Lower leg skin (tissue), 4 donors: ENCODE results near the gene EDEM3. TPM values are rescaled to one million over a fixed set of nuclear protein-coding genes. Genes with fewer than 3 reads are reported as not detected.
"Not testable (repeated sequence)": the region's sequence is repeated elsewhere in the genome, so short reads cannot be mapped to it uniquely, and the experiment has no call there.

Source experiments
- DNase-seq, 2 donors: peaks; one replicate each; pipeline ENCODE4 v3.0.0-alpha.2; 2019; ENCODE audit warnings: low spot score in 2 of 2
- H3K4me3 ChIP-seq: fragments of 200-600 bp; sonication (generic); 2 replicates; pipeline ENCODE4 v1.5.1; 2017; ENCODE audit warnings: mild to moderate bottlenecking, low read depth; ENCODE audit not compliant: poor library complexity, severe bottlenecking
- CTCF ChIP-seq, 3 donors: fragments of 450-650 bp; IDR thresholded peaks; one replicate each; pipeline ENCODE4 v1.5.1; 2016; ENCODE audit warnings: antibody characterized with exemption in 3 of 3, mild to moderate bottlenecking in 3 of 3, moderate library complexity in 2 of 3
- POLR2A ChIP-seq, 2 donors: fragments of 450-650 bp; IDR thresholded peaks; one replicate each; pipeline ENCODE4 v1.6.1; 2016 to 2017; ENCODE audit warnings: antibody characterized with exemption in 2 of 2, mild to moderate bottlenecking in 1 of 2, moderate library complexity in 1 of 2
- WGBS, 2 donors: methylation state at CpG; one replicate each; pipeline ENCODE4 v1.1.5; 2018; 5-methylcytosine and 5-hydroxymethylcytosine counted together
- intact Hi-C: fragments of 100-400 bp; cut with DNase I; formaldehyde crosslinking; loops from one replicate; pipeline ENCODE4 v1.15.0; 2023; ENCODE audit warnings: low total_unique reads
- total RNA-seq, 4 donors: library from RNA; depleted of rRNA; stranded (reverse); fragments of >200 nt; gene quantifications; one replicate each; pipeline ENCODE4 v1.1.0, GENCODE V29; 2016

EDEM3 gene
- total RNA-seq, 4 donors from 2014 or later, result 15.1 to 26.5 (median 18.2) TPM

- H3K4me3 ChIP-seq, result no peak overlapping the region
- TF ChIP-seq CTCF (IDR thresholded peaks at IDR 0.05) (no peak), POLR2A (IDR thresholded peaks at IDR 0.05) (no peak)
- intact Hi-C loops, result no loop called here
- no peak for DNase-seq
- WGBS, 2 donors, result 39 to 47% methylated on average over 11 of the region's 11 CpGs
Measured at GRCh38 chr1:184684285-184685074, 70.2 kb downstream of the EDEM3 start.

GRCh38 chr1:184682956-184683355 lies 71.7 kb downstream of the EDEM3 start:
- WGBS, 2 donors, result 89 to 91% methylated on average over 3 of the region's 3 CpGs
- TF ChIP-seq POLR2A (IDR thresholded peaks at IDR 0.05) (no peak), CTCF (IDR thresholded peaks at IDR 0.05) (no peak)
- no peak overlapping the region for H3K4me3 ChIP-seq
- intact Hi-C loops, result no loop called here
- no peak for DNase-seq

GRCh38 chr1:184680611-184681225 lies 73.9 kb downstream of the EDEM3 start:
- H3K4me3 ChIP-seq, intact Hi-C loops, DNase-seq: not testable (repeated sequence)
- 90 to 95% methylated on average over 5 of the region's 5 CpGs for WGBS, 2 donors

GRCh38 chr1:184679472-184679871 lies 75.2 kb downstream of the EDEM3 start:
- DNase-seq, H3K4me3 ChIP-seq, intact Hi-C loops: not testable (repeated sequence)
- 80 to 81% methylated on average over 3 of the region's 3 CpGs for WGBS, 2 donors

- TF ChIP-seq POLR2A (IDR thresholded peaks at IDR 0.05) (no peak), CTCF (IDR thresholded peaks at IDR 0.05) (no peak)
- intact Hi-C loops, result no loop called here
- no peak for DNase-seq
- H3K4me3 ChIP-seq, result no peak overlapping the region
Measured at GRCh38 chr1:184677344-184677743, 77.3 kb downstream of the EDEM3 start.

GRCh38 chr1:184673305-184673704 lies 81.4 kb downstream of the EDEM3 start:
- intact Hi-C loops, result no loop called here
- DNase-seq, result no peak
- TF ChIP-seq POLR2A (IDR thresholded peaks at IDR 0.05) (no peak), CTCF (IDR thresholded peaks at IDR 0.05) (no peak)
- 80 to 83% methylated on average over 9 of the region's 9 CpGs for WGBS, 2 donors
- H3K4me3 ChIP-seq, result no peak overlapping the region
